Left renal cortex interstitium (tissue), 4 donors: ENCODE results near the gene KREMEN2. TPM values are rescaled to one million over a fixed set of nuclear protein-coding genes. Genes with fewer than 3 reads are reported as not detected.
"Not testable (repeated sequence)": the region's sequence is repeated elsewhere in the genome, so short reads cannot be mapped to it uniquely, and the experiment has no call there.

Experiments used
- DNase-seq, 4 donors: peaks; one replicate each; pipeline ENCODE4 v3.0.0-alpha.2; 2013; ENCODE audit warnings: low read depth in 4 of 4, low spot score in 2 of 4, missing footprints in 1 of 4
- polyA plus RNA-seq, 4 donors: library from polyadenylated mRNA; unstranded; fragments of 120-200 nt; gene quantifications; one replicate each; pipeline ENCODE4 v1.2.1, GENCODE V29; 2013; ENCODE audit not compliant: insufficient read length in 4 of 4

The KREMEN2 gene
- polyA plus RNA-seq, 4 donors: 1.1 to 2.7 (median 2.3) TPM

- DNase-seq: no peak
Measured at GRCh38 chr16:2937170-2937569, 26.9 kb upstream of the KREMEN2 start.

DNA sequence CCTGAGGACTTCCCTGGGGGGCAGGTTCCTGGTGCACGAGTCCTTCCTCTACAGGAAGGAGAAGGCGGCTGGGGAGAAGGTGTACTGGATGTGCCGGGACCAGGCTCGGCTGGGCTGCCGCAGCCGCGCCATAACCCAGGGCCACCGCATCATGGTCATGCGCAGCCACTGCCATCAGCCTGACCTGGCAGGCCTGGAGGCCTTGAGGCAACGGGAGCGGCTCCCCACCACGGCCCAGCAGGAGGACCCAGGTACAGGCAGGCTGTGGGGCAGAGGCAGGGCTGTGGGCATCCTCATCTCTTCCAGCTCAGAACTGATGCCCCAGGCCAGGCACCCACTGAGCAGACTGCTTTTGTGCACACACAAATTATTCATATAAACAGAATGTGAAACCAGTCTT, 25.9 kb upstream of the KREMEN2 start:
- DNase-seq: no peak

- DNase-seq: no peak
Measured at GRCh38 chr16:2939968-2940367, 24.1 kb upstream of the KREMEN2 start.

GRCh38 chr16:2942045-2942444, 22.0 kb upstream of the KREMEN2 start:
- DNase-seq: no peak

GRCh38 chr16:2943716-2944115, 20.4 kb upstream of the KREMEN2 start:
- DNase-seq: not testable (repeated sequence)

DNA sequence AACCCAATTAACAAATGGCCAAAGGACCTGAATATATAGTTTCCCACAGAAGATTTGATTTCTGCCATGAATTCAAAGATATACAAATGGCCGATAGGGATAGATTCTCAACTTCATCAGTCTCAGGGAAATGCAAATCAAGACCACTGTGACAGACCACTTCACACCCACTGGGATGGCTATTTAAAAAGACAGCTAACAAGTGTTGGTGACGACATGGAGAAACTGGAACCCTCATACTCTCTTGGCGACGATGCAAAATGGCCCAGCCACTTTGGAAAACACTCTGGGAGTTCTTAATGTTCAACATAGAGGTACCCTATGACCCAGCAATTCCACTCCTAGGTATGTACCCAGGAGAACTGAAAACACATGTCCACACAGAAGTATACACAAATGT, 17.4 kb upstream of the KREMEN2 start:
- no peak for DNase-seq

DNA sequence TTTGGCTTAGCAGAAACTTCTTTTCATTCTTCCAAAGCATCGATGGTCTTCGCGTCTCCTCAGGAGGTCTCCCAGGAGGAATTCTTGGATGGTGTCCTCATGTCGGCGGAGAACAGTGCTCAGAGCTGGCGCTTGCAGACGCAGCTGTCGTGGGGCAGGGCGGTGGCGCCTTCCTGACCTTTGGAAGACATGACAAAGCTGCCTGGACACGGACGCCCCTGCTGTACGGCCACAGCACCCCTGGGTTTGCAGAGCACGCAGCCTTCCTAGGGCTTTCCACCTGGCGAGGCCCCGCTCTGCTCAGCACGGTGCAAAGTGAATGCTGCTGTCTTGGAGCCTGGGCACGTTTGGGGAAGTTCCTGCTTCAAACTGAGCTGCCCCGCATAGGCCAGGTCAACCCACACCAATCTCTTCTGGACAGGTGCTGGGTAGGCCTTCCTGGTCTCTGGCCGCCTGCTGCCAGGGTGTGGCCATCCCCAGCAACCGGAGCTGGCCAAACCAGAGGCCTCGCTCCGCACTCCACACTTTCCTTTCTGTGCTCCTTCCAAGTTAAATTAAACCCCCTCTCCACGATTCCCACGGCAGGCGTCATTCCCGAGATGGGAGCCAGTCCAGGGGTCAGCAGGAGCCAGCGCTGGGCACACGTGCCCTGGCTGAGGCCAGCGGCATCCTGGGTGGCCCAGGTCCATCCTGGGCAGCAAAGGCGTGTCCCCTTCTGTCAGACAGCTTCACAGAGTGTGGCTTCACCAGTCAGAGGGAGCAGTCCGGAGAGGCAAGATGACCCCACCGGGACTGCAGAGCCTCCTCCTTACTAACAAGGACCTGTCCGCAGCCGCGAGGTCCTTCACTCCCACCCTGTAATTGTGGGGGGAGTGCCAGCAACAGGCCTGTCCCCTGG, 15.0 kb upstream of the KREMEN2 start:
- DNase-seq: no peak

DNA sequence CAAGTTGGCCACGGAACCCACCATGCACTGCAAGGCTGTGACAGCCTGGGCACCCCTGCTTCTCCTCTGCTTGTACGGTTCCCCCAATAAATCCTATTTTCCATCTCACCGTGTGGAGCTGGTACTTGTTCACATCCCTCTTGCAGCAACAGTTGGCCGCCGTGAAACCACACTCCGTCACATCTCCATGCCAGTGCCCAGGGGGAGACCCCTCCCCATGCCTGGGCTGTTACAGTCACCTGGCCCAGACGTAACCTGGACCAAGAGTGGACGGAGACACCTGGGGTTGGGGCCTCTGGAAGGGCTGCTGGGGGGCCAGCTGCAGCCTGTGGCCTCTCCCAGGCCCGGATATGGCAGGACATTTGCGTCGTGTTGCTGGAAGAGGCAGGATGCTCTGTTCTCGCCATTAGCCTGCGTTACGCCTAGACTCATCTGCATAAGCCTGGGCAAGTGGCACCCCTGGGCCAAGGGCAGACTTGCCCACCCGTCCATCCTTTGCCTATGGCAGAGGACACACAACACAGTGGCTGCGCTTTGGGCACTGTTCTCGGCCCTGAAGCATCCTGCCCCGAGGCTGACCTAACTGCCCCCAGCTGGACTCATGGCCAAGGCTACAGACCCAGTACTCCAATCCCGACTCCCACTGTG, 14.2 kb upstream of the KREMEN2 start:
- no peak for DNase-seq

DNA sequence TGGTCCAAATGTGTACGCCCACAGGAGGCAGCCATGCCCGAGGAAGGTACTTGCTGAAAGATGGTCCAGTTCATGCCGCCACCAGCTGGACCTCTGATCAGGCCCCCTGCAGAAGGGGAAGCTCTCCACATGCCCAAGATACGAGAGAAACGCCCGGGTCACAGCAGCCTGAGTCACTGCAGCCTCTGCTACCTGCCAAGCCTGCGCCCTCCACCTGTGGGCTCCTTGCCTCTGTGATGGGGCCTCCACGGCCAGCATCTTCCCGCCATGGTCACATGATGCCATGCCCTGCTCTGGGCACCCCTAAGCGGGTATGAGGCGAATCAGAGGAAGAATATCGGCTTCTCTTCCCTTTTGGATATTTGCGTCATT, 13.7 kb upstream of the KREMEN2 start:
- DNase-seq: no peak

GRCh38 chr16:2950773-2951172, 13.3 kb upstream of the KREMEN2 start:
- DNase-seq: no peak

DNA sequence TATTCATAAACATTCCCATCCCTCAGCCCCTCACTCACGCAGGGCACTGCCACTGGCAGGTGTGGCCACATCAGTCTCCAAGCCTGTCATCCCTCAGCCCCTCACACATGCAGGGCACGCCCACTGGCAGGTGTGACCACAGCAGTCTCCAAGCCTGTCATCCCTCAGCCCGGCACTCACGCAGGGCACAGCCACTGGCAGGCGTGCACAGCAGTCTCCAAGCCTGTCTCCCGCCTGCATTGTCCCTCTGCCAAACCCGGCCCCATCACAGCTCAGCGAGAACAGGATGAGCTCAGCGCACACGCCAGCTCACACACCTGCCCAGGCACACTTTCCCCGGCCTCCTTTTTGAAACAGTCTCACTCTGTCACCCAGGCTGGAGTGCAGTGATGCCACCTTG, 11.4 kb upstream of the KREMEN2 start:
- no peak for DNase-seq

DNA sequence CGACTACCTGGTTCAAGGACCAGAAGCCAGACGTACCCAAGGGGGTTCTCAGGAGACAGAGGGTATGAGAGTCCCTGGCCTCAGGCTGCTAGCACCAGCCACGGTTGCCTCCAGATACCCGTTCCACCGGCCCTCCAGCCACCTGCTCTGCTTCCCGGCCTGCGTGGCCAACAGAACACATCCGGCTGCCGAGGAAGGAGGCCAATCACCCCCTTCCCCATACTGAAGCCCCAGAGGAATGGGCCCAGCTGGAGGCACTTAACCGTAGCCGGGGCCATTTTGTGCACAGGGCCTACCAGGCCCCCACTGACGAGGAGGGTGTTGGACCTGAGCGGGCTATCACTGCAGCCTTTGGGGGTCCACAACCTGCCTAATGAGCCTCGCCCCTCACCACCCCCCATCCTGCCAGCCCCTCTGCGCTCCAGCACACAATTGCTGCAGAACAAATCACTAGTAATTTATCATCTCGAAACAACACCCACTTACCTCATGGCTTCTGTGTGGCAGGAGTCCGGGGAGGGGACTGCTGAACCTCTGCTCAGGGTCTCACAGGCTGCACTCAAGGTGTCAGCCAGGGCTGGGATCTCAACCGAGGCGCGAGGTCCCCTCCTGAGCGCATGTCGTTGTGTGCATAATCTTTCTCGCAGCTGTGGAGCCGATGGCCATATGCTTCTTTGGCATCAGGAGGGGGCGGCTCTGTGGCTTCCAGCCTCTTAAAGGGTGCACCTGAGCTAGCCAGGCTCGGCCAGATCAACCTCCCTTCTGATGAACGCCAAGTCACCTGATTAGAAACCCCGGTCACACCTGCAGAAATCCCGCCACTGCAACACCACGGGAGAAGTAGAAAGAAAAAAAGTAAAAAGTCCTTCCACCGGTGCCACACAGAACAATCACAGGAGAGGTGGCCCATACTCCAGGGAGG, 10.1 kb upstream of the KREMEN2 start:
- DNase-seq: no peak

DNA sequence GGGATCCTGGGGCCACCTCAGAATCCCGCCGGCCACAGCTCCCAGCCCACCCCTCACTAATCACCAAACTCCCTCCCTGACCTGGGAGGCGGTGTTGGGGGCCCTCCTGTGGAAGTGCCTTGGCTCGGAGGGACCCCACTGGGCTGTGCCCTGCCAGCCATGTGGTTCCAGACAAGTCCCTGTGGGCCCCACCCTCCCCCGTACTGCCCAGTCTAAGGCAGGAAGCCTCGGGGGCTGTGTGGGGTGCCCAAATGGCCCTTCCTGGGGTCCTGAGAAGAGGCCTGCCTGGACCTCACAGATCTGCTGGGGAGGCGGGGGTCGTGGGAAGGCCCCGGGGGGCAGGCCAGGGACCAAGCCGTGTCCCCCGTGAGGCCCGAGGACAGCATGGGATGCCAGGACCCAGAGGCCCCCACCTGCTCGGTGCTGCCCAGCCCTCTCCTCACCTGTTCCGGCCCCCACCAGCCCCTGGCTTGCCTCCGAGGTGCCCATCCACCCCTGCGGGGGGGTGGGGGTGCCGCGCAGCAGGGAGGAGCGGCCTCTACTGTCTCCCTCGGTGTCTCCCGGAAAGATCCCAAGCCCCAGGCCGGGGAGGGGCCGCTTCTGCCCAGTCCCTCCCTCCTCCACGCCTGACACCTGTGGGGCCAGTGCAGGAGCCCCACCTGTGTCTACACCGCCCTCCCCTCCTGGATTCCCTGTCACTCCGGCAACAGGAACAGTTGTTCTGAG, 9.3 kb upstream of the KREMEN2 start:
- DNase-seq: no peak

DNA sequence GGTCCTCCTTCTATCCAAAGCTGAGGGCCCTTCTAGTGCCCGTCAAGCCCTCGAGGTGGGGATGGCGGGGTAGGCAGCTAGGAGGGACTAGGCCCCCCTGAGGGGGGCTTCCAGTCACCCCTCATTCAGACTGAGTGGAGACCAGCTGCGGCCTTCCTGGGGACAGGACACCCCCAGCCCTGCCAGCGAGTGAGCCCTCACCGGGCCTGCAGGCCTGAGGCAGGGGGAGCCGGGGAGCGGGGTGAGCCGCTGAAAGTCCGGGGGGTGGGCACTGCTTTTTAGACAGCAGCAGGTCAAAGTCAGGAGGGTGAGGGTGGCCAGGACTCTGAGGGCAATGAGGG, 8.7 kb upstream of the KREMEN2 start:
- no peak for DNase-seq

GRCh38 chr16:2955779-2956578, 8.1 kb upstream of the KREMEN2 start:
- DNase-seq: no peak

DNA sequence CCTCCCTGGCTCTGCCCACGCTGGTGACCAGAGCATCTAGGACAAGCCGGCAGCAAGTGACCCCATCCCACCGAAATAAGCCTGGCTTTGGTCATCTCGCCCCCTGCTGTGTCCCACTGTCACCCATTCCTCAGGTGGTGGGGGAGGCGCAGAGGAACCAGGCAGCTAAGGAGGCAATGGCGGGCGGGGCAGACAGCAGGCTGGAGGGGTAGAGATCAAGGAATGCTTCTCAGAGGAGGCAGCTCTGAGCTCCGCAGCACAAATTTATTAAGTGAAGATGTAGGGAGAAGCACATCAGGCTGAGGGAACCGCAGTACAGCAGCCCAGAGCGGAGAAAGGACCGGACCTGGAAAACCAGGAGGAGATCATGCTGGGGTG, 7.5 kb upstream of the KREMEN2 start:
- DNase-seq: no peak

GRCh38 chr16:2959206-2959605, 4.9 kb upstream of the KREMEN2 start:
- DNase-seq: no peak

GRCh38 chr16:2960183-2961010, 3.7 kb upstream of the KREMEN2 start:
- no peak for DNase-seq
